HG02943 (cell line): ENCODE data around the gene EZH2.

Experiments
- ATAC-seq: cut with Tn5 transposase; IDR thresholded peaks from one replicate; pipeline ENCODE4 v1.9.1; 2021; ENCODE audit warnings: mild to moderate bottlenecking, low read depth, moderate library complexity; ENCODE audit not compliant: unreplicated experiment

The EZH2 gene

DNA sequence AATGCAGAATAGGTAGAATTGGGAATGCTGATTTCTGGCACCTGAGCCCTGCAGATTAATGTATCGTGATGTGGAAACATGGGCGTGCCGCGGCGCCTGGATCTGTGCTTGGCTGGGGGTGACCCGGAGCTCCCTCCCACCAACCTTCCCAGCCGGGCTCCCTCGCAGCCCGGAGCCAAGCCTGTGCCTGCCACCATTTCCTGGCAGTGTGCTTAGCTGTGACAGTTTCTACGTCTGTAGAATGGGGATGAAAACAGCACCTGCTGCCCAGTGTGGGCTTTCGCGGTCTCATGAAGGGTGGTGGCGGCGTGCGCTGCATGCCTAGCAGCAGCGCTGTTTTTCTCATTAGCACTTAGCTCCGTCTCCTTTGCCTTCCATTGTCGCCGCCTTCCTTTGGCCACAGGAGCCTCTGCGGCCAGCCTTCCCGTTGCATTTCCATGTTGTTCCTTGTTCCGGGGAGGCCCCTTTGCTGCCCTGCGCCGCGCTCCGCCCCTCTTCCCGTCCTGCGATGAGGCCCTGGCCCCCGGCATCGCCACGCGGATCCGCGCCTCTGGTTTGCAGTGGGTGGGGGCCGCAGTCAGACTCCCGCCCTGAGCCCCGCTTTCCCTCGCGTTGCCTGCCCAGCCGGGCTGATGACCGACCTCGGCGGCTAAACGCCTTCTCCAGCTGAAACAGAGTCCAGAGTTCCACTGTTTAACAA lies 101.2 kb downstream of the EZH2 start:
- no peak for ATAC-seq

DNA sequence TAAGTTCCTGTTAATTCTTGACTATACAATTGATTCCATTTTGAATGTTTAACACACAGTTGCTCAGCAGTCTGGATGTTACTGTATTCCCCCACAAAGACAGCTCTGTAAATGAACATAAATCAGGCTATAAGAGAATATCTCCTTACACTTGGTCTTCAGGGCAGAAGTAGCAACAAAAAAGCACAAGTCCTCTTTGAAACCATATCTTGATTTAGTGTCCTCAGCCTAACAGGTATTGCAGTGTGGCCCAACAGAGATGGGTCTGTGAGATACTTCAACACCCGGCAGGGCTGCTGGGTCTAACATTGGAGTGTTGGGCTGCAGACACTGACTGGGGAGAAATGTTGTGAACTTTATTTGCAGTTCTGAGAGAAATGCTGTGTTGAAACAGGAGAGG lies 109.6 kb downstream of the EZH2 start:
- ATAC-seq, result no peak

DNA sequence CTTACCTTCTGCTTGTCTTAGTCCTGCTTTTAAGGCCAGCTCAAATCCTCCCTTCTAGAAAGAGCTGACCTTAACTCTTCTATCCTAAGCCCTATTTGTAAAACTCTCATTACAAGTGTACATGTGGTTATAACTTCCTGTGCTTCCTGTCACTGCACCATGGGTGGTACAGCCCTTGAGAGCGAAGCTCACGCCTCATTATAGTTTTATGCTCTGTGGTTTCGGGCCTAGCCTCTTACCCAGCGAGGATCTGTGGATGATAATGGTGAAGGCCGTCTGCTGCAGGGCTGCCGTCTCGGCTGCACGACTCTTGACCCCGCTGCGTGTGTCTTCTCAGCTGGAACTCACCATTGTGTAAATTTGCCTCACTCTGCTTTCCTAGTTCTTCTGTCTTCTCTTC lies 110.8 kb downstream of the EZH2 start:
- ATAC-seq, result peak; percentile 84

DNA sequence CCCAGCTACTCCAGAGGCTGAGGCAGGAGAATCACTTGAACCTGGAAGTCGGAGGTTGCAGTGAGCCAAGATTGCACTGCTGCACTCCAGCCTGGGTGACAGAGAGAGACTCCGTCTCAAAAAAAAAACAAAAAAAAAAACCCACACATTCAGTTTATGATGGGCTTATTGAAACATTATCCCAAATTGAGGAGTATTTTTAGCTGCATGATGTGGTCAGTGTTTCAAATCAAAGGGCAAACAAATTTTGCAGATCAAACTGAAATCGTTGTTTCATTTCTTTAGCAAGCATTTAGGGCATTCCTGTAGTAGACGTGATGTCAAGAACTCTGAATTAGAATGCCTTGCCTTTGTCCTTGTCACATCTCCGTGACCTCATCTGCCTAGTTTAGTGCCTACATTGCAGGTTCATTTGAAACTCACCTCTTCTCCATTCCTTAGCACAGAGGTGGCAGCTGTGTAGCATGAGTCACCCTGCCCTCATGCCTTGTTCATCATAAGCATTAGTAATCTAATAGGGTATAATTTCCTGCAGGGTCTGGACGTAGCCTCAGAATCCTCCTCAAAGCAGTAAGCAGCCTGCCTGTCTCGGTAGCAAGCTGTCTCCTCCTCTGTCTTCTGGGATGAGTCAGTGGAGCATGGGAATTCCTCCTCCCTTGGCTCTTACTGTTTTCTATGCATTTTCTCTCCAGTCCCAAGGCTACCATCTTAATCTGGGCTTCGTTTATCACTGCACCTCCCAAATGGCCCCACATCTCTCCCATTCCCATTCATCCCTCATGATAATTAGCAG lies 111.6 kb downstream of the EZH2 start:
- no peak for ATAC-seq

DNA sequence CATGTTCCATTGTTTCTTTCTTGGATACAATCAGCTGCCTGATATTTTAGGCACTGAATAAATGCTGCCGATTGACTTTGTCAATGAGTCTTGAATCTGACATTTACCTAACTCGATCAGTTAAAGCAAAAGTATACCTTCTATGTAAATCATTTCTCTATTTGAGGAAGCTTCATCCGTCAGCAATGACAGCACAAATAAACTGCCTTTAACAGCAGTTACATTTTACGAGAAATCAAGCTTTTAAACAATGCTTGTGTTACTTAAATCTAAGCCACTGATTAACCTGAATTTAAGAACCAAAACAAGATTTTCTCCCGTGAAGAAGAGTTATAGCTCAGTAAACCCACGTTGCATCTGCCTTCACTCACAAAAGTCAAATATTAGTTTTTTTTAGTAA lies 114.1 kb downstream of the EZH2 start:
- ATAC-seq, result no peak

DNA sequence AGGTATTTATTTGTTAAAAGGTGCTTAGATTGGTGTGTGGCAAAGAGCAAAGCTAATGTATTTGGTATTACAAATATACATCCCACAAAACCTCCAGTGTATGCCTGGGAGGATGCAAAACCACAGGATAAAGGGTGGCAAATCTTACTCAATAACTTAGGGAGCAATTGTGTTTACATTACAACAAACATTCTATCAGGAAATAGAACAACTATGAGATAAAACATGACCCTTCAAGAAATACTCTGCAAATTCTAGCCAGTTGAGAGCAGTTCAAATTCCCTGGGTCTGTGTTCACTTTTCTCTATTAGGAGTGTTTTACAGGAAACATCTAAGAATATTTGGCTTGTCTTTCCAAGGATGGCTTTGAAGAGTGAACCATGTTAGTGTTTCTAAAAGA lies 120.5 kb downstream of the EZH2 start:
- no peak for ATAC-seq

DNA sequence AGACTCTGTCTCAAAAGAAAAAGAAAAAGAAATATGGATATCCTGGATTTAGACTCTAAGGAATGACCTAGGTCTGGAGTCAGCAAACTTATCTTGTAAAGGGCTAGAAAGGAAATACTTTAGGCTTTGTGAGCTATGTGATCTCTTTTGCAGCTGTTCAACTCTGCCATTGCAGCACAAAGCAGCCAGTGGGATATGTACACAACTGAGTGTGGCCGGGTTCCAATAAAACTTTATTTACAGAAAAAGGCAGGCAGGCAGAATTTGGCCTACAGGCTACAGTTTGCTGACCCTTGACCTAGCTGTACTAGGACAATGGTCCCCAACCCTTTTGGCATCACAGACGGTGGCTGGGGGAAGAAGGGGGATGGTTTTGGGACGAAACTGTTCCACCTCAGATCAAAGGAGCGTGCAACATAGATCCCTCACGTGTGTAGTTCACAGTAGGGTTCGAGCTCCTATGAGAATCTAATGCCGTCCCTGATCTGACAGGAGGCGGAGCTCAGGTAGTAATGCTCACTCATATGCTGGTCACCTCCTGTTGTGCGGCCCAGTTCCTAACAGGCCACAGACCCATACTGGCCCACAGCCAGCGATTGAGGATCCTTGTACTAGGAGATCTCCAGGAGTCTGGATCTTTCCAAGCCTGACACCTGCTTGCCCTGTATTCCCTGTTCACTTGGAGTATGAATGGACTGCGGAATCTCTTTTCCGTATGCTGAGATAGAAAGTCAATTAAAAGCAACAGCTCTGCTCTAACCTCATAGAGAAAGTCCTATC lies 122.4 kb downstream of the EZH2 start:
- no peak for ATAC-seq
